Adrenal gland (tissue), 12 donors: Measurements from ENCODE around the gene INF2. TPM values are rescaled to one million over a fixed set of nuclear protein-coding genes. Genes with fewer than 3 reads are reported as not detected.
"Not testable (repeated sequence)": the region's sequence is repeated elsewhere in the genome, so short reads cannot be mapped to it uniquely, and the experiment has no call there.

ENCODE experiments used
- DNase-seq, 7 donors: peaks; one replicate each; pipeline ENCODE4 v3.0.0-alpha.2; 2019 to 2020
- H3K27ac ChIP-seq, 5 donors: fragments of 200-600 bp; sonication (generic) in 4 of 5; 1 replicate in 3 of 5; 2 replicates in 2 of 5; pipeline versions ENCODE4 v1.5.1 to v1.8.0; 2016 to 2020; ENCODE audit warnings: mild to moderate bottlenecking in 1 of 5
- H3K27me3 ChIP-seq: fragments of 200-600 bp; 2 replicates; pipeline ENCODE4 v1.8.0; 2021
- H3K36me3 ChIP-seq, 2 donors: fragments of 200-600 bp; replicated peaks in 1 of 2; 1 replicate in 1 of 2; 2 replicates in 1 of 2; pipeline versions ENCODE4 v1.5.1 to v1.8.0; 2018 to 2022
- H3K4me1 ChIP-seq, 2 donors: fragments of 200-600 bp; replicated peaks in 1 of 2; 1 replicate in 1 of 2; 2 replicates in 1 of 2; pipeline versions ENCODE4 v1.5.1 to v1.8.0; 2018 to 2021
- H3K4me3 ChIP-seq, 4 donors: fragments of 200-600 bp; sonication (generic) in 3 of 4; one replicate each; pipeline ENCODE4 v1.5.1; 2016 to 2018
- H3K9me3 ChIP-seq, 3 donors: fragments of 200-600 bp; sonication (generic) in 1 of 3; replicated peaks in 1 of 3; 1 replicate in 2 of 3; 2 replicates in 1 of 3; pipeline versions ENCODE4 v1.5.1 to v1.8.0; 2016 to 2021
- POLR2A ChIP-seq, 2 donors: fragments of 450-650 bp; IDR thresholded peaks; one replicate each; pipeline ENCODE4 v1.6.1; 2017; ENCODE audit warnings: antibody characterized with exemption in 2 of 2, mild to moderate bottlenecking in 2 of 2, moderate library complexity in 1 of 2
- WGBS, 4 donors: extraction: QIAGEN DNeasy Blood & Tissue Kit in 2 of 4; methylation state at CpG; one replicate each; pipeline versions ENCODE4 v1.1.5 to v1.1.7; 2013 to 2017; 5-methylcytosine and 5-hydroxymethylcytosine counted together
- intact Hi-C, 2 donors: fragments of 100-400 bp; cut with DNase I; formaldehyde crosslinking; loops; one replicate each; pipeline versions ENCODE4 v1.14.1 to v1.15.0; 2022 to 2023
- polyA plus RNA-seq, 3 donors: library from polyadenylated mRNA; stranded (reverse); fragments of 200-250 nt in 2 of 3; fragments of 350-450 nt in 1 of 3; fragmentation: Illumina TruSeq in 1 of 3; extraction: RNeasy Lipid Tissue Mini Kit (QIAGEN cat#74804) in 1 of 3; gene quantifications; one replicate each; pipeline ENCODE4 v1.2.3, GENCODE V29; 2013 to 2014
- total RNA-seq, 9 donors: library from RNA; depleted of rRNA in 4 of 9; stranded (reverse); fragments of >200 nt in 4 of 9; fragments of 120-200 nt in 1 of 9; fragmentation: NEBNext Ultra II Directional in 1 of 9; extraction: Animal tissue kit (Norgen Biotek cat#: 25700) in 1 of 9; gene quantifications; one replicate each; pipeline versions ENCODE4 v1.1.0 to v1.2.4, GENCODE V29; 2013 to 2023
- TF ChIP-seq, protein P1 (sequence below), 6 experiments: fragments of 450-650 bp in 4 of 6; fragments of 200-600 bp in 2 of 6; sonication (generic) in 1 of 6; IDR thresholded peaks; 1 replicate in 5 of 6; 2 replicates in 1 of 6; pipeline versions ENCODE4 v1.5.1 to v1.8.0; 2016 to 2021; ENCODE audit warnings: antibody characterized with exemption in 6 of 6, mild to moderate bottlenecking in 2 of 6, moderate library complexity in 1 of 6
- donor health status: healthy with polysubstance abuse.
- donor health status: Bipolar disorder and iron deficiency.
- donor health status: DM: yes; HTN: yes; CAD: no.
- donor health status: DM: no; HTN: no; CAD: no.
- donor health status: DM: no; HTN: no; CAD: no.
- donor health status: DM: yes; HTN: yes; CAD: no.

Gene INF2
- total and polyA plus RNA-seq, 12 donors, result 8.4 to 217 (median 62.0) TPM

DNA sequence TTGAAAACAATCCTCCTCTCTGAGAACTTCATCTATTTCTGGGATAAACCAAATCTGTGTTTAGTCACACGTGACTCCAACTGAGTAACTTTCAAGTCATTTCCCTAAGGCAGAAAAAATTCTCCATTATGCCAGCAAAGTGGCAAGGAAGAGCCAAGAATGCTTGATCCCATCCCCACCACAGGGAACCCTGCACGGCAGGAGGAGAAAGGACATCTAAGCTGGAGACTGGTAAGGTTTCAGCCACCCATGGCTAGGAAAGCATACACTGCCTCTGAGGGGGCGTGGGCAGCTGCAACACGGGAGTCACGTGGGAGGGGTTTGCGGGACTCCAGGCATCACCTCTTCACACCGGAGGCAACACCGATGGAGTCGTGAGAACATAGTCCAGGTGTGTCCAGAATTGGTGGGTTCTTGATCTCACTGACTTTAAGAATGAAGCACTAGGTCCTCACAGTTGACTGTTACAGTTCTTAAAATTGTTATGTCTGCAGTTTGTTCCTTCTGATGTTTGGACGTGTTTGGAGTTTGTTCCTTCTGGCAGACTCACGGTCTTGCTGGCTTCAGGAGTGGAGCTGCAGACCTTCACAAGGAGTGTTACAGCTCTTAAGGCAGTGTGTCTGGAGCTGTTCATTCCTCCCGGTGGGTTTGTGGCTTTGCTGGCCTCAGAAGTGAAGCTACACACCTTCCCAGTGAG is 60.8 kb downstream of the INF2 start:
- intact Hi-C loops, result no loop called here
- H3K4me3 ChIP-seq, result no peak overlapping the region
- WGBS, 4 donors, result 86 to 92% (median 89%) methylated on average over 12 of the region's 12 CpGs

DNA sequence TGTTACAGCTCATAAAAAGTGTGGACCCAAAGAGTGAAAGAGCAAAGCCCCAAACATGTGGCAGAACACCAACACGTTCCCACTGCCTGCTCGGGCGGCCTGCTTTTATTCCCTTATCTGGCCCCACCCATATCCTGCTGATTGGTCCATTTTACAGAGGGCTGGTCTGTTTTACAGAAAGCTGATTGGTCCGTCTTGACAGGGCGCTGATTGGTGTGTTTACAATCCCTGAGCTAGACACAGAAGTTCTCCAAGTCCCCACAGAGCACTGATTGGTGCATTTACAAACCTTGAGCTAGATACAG is 61.3 kb downstream of the INF2 start:
- H3K27ac ChIP-seq, DNase-seq, H3K36me3 ChIP-seq, H3K4me3 ChIP-seq, intact Hi-C loops, H3K27me3 ChIP-seq, H3K9me3 ChIP-seq: not testable (repeated sequence)
- H3K4me1 ChIP-seq, result peaks cover 10 to 26% of the 10 kb centered on the region in 2 donors
- 93 to 96% (median 94%) methylated on average over 5 of the region's 5 CpGs for WGBS, 4 donors

More for the DNA sequence above, 60.8 kb downstream of the INF2 start:
- no peak for TF ChIP-seq POLR2A (IDR thresholded peaks at IDR 0.05)
- TF ChIP-seq, protein P1, sequence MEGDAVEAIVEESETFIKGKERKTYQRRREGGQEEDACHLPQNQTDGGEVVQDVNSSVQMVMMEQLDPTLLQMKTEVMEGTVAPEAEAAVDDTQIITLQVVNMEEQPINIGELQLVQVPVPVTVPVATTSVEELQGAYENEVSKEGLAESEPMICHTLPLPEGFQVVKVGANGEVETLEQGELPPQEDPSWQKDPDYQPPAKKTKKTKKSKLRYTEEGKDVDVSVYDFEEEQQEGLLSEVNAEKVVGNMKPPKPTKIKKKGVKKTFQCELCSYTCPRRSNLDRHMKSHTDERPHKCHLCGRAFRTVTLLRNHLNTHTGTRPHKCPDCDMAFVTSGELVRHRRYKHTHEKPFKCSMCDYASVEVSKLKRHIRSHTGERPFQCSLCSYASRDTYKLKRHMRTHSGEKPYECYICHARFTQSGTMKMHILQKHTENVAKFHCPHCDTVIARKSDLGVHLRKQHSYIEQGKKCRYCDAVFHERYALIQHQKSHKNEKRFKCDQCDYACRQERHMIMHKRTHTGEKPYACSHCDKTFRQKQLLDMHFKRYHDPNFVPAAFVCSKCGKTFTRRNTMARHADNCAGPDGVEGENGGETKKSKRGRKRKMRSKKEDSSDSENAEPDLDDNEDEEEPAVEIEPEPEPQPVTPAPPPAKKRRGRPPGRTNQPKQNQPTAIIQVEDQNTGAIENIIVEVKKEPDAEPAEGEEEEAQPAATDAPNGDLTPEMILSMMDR (IDR thresholded peaks at IDR 0.05), result no peak
- H3K9me3 ChIP-seq, result no peaks in the 10 kb centered on the region
- H3K4me1 ChIP-seq, result peaks cover 10 to 21% of the 10 kb centered on the region in 2 donors
- no peaks in the 10 kb centered on the region for H3K27me3 ChIP-seq
- no peak for DNase-seq
- H3K36me3 ChIP-seq, result no peaks in the 10 kb centered on the region
- H3K27ac ChIP-seq, result no peak overlapping the region

DNA sequence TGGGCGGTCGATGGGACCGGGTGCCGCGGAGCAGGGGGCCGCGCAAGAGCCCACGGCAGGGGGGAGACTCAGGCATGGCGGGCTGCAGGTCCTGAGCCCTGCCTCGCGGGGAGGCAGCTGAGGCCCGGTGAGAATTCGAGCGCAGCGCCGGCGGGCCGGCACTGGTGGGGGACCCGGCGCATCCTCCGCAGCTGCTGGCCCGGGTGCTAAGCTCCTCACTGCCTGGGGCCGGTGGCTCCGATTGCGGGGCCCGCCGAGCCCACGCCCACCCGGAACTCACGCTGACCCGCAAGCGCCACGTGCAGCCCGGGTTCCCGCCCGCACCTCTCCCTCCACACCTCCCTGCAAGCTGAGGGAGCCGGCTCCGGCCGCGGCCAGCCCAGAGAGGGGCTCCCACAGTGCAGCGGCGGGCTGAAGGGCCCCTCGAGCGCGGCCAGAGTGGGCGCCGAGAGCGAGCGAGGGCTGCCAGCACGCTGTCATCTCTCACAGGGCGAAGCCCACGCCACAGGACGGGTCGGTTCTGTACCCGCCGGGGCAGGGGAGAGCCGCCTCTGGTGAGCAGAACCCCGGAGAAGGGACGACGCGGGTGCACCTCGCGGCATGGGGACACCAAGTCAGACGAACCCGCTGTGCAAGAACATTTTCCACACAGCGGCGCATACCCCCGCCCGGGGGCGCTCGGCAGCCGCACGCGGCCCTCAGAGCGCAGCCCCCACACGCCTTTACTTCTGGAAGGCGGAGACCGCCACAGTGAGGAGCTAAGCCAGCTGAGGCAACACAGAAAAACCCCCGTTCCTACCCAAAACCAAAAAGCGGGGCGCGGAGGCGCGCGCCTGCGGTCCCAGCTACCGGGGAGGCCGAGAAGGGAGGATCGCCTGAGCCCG is 62.4 kb downstream of the INF2 start:
- no peak for DNase-seq
- peaks cover 0 to 15% of the 10 kb centered on the region in 2 donors for H3K36me3 ChIP-seq
- H3K4me1 ChIP-seq, result peaks cover 10 to 26% of the 10 kb centered on the region in 2 donors
- TF ChIP-seq, protein P1 (IDR thresholded peaks at IDR 0.05), result no peak
- no peak for TF ChIP-seq POLR2A (IDR thresholded peaks at IDR 0.05)
- H3K27ac ChIP-seq, result peak overlapping the region in 4 of 5 donors; percentile 44 to 86 (median 76)
- 78 to 83% (median 80%) methylated on average over 34 to 90 of the region's 90 CpGs for WGBS, 4 donors
- no peaks in the 10 kb centered on the region for H3K27me3 ChIP-seq
- no peaks in the 10 kb centered on the region for H3K9me3 ChIP-seq
- H3K4me3 ChIP-seq, result peak overlapping the region in 1 of 4 donors; percentile 70
- intact Hi-C loops, result no loop called here

DNA sequence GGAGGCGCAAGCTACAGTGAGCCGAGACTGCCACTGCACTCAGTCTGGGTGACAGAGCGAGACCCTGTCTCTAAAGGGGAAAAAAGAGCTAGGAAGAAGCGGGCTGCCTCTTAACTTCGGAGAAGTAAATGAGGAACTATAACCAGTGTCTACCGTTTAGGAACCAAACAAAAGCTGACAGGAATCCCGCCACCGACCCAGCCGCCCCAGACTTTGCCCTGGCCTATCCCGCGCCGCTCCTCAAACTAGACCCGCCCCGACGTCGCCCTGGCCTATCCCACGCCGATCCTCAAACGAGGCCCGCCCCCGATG is 63.0 kb downstream of the INF2 start:
- intact Hi-C loops, result no loop called here
- H3K4me1 ChIP-seq, result peaks cover 10 to 26% of the 10 kb centered on the region in 2 donors
- peak overlapping the region in 4 of 5 donors; percentile 44 to 86 (median 76) for H3K27ac ChIP-seq
- no peak for DNase-seq
- H3K9me3 ChIP-seq, result no peaks in the 10 kb centered on the region
- WGBS, 4 donors, result 2 to 5% (median 3%) methylated on average over 13 to 21 of the region's 21 CpGs
- TF ChIP-seq, protein P1 (IDR thresholded peaks at IDR 0.05), result no peak
- peak in 1 of 2 donors; percentile 41 for TF ChIP-seq POLR2A (IDR thresholded peaks at IDR 0.05)
- peak overlapping the region in 1 of 4 donors; percentile 70 for H3K4me3 ChIP-seq
- no peaks in the 10 kb centered on the region for H3K27me3 ChIP-seq
- H3K36me3 ChIP-seq, result peaks cover 0 to 21% of the 10 kb centered on the region in 2 donors
